HL-60 (cell line): ENCODE data around the gene MLXIP.

Experiments
- DNase-seq, 2 experiments: peaks; one replicate each; pipeline ENCODE4 v3.0.0-alpha.2; 2010 to 2020; ENCODE audit warnings: low read depth in 1 of 2, low spot score in 1 of 2
- H3K27ac ChIP-seq: fragments of 250-450 bp; sonication (Bioruptor Pico); replicated peaks from 2 replicates; pipeline ENCODE4 v1.5.1; 2020; ENCODE audit warnings: mild to moderate bottlenecking, moderate library complexity
- H3K27me3 ChIP-seq: fragments of 250-450 bp; sonication (Bioruptor Pico); 2 replicates; pipeline ENCODE4 v1.5.1; 2021; ENCODE audit warnings: mild to moderate bottlenecking, moderate library complexity; ENCODE audit not compliant: insufficient read depth, poor library complexity, severe bottlenecking
- H3K4me3 ChIP-seq: replicated peaks from 2 replicates; pipeline ENCODE4 v1.5.1; 2011; ENCODE audit warnings: mild to moderate bottlenecking, control low read depth, low read length; ENCODE audit not compliant: insufficient read depth
- GABPA ChIP-seq: IDR thresholded peaks from 2 replicates; pipeline ENCODE4 v1.6.1; 2012; ENCODE audit warnings: low read depth
- POLR2AphosphoS5 ChIP-seq: IDR thresholded peaks from 2 replicates; pipeline ENCODE4 v1.6.1; 2012; ENCODE audit warnings: low read depth
- SPI1 ChIP-seq: IDR thresholded peaks from 2 replicates; pipeline ENCODE4 v1.6.1; 2012; ENCODE audit warnings: low read depth, mild to moderate bottlenecking, borderline replicate concordance
- TF ChIP-seq, protein P1 (sequence below): IDR thresholded peaks from one replicate; pipeline ENCODE4 v1.5.1; 2011; ENCODE audit warnings: low read length, control low read depth, inconsistent platforms; ENCODE audit not compliant: insufficient read depth
- TF ChIP-seq, protein P2 (sequence below): IDR thresholded peaks from 2 replicates; pipeline ENCODE4 v1.6.1; 2012; ENCODE audit warnings: low read depth; ENCODE audit not compliant: insufficient replicate concordance

The MLXIP gene

DNA sequence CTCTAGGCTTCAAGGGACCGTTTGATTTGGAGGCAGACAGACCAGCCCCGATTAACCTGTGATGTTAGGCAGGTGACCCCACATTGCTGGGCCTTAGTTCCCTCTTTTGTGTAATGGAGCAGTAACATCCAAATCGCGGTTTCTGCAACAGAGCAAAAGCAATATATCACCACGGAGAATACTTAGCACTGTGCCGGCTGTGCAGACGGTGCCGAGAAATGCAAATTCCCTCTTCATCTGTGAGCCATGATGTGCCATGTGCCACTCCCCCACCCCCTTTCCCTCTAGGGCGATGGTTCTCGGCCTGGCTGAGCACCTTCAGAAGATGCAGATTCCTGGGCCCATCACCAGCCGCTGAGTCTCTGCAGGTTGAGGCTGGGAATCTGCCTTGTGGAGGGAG, 46.0 kb upstream of the MLXIP start:
- no peak overlapping the region for H3K27ac ChIP-seq
- TF ChIP-seq, protein P1, sequence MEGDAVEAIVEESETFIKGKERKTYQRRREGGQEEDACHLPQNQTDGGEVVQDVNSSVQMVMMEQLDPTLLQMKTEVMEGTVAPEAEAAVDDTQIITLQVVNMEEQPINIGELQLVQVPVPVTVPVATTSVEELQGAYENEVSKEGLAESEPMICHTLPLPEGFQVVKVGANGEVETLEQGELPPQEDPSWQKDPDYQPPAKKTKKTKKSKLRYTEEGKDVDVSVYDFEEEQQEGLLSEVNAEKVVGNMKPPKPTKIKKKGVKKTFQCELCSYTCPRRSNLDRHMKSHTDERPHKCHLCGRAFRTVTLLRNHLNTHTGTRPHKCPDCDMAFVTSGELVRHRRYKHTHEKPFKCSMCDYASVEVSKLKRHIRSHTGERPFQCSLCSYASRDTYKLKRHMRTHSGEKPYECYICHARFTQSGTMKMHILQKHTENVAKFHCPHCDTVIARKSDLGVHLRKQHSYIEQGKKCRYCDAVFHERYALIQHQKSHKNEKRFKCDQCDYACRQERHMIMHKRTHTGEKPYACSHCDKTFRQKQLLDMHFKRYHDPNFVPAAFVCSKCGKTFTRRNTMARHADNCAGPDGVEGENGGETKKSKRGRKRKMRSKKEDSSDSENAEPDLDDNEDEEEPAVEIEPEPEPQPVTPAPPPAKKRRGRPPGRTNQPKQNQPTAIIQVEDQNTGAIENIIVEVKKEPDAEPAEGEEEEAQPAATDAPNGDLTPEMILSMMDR = no peak
- no peak for TF ChIP-seq GABPA
- no peak for TF ChIP-seq SPI1
- TF ChIP-seq, protein P2, sequence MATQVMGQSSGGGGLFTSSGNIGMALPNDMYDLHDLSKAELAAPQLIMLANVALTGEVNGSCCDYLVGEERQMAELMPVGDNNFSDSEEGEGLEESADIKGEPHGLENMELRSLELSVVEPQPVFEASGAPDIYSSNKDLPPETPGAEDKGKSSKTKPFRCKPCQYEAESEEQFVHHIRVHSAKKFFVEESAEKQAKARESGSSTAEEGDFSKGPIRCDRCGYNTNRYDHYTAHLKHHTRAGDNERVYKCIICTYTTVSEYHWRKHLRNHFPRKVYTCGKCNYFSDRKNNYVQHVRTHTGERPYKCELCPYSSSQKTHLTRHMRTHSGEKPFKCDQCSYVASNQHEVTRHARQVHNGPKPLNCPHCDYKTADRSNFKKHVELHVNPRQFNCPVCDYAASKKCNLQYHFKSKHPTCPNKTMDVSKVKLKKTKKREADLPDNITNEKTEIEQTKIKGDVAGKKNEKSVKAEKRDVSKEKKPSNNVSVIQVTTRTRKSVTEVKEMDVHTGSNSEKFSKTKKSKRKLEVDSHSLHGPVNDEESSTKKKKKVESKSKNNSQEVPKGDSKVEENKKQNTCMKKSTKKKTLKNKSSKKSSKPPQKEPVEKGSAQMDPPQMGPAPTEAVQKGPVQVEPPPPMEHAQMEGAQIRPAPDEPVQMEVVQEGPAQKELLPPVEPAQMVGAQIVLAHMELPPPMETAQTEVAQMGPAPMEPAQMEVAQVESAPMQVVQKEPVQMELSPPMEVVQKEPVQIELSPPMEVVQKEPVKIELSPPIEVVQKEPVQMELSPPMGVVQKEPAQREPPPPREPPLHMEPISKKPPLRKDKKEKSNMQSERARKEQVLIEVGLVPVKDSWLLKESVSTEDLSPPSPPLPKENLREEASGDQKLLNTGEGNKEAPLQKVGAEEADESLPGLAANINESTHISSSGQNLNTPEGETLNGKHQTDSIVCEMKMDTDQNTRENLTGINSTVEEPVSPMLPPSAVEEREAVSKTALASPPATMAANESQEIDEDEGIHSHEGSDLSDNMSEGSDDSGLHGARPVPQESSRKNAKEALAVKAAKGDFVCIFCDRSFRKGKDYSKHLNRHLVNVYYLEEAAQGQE = no peak
- TF ChIP-seq POLR2AphosphoS5 = no peak
- no peak for DNase-seq
- H3K27me3 ChIP-seq = no peaks in the 10 kb centered on the region
- H3K4me3 ChIP-seq = no peak overlapping the region

DNA sequence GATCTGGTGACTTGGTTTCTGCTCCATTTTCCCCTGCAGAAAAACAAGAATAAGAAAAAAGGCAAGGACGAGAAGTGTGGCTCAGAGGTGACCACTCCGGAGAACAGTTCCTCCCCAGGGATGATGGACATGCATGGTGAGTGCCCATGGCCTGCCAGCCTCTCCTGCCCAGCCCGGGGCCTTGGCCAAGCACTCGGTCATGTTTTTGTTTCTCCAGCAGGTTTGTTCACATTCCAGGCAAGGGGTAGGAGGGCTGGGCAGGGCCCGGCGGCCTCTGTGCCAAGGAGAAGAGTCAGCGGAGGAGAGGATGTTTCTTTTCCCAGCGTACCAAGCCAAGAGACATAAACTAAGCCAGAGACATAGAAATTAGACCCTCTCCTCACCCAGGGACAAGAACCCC, 43.3 kb upstream of the MLXIP start:
- TF ChIP-seq, protein P2 = no peak
- TF ChIP-seq SPI1 (no peak), GABPA (no peak)
- H3K27me3 ChIP-seq = no peaks in the 10 kb centered on the region
- no peak overlapping the region for H3K4me3 ChIP-seq
- no peak for DNase-seq
- no peak overlapping the region for H3K27ac ChIP-seq

DNA sequence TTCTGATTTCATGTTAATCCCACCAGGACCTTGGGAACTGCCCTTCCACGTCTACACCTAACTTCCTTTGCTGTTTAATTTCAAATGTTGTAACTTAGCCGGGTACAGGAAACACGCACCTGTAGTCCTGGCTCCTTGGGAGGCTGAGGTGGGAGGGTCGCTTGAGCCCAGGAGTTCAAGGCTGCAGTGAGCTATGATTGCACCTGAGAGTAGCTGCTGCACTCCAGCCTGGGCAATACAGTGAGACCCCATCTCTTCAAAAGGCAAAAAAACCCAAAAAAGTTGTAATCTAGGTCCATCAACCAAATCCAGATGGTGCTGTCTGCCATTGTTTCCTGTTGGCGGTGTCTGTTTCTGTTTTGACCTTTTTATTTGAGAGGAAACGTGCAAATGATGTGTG, 42.4 kb upstream of the MLXIP start:
- no peak overlapping the region for H3K27ac ChIP-seq
- TF ChIP-seq POLR2AphosphoS5 (no peak), SPI1 (no peak), GABPA (no peak)
- TF ChIP-seq, protein P1 = no peak
- TF ChIP-seq, protein P2 = no peak

More for the DNA sequence above, 42.4 kb upstream of the MLXIP start:
- Histone ChIP-seq H3K4me3 (no peak overlapping the region), H3K27me3 (no peaks in the 10 kb centered on the region)
- DNase-seq = no peak
